ENCODE measurements around the gene IER5. TPM values are rescaled to one million over a fixed set of nuclear protein-coding genes. Genes with fewer than 3 reads are reported as not detected.

Gene IER5
- total and polyA plus RNA-seq, 2 of the 13 experiments (the other 11 are each of a cell fraction or from before 2014, with no cell fraction given), result 2.5 to 3.5 TPM

GRCh38 chr1:181088079-181089016 is at the start of gene IER5 (continued):
- TF ChIP-seq HOMEZ (CRISPR knock-in tag; IDR thresholded peaks at IDR 0.05; ENCODE audit: low read depth), result peak; percentile 67; the same call in 1 of the 2 replicates
- TF ChIP-seq POLR2G (IDR thresholded peaks at IDR 0.05; ENCODE audit: low read depth, low read length), result peak; percentile 100
- TF ChIP-seq ZNF609 (CRISPR knock-in tag; IDR thresholded peaks at IDR 0.05; ENCODE audit: borderline replicate concordance), result 0 out of 2 replicates have a peak, but pooled peaks have one; percentile 9
- TF ChIP-seq FOXO1 (CRISPR knock-in tag; IDR thresholded peaks at IDR 0.05), result peak; percentile 75
- TF ChIP-seq ETV6 (CRISPR knock-in tag; conservative IDR thresholded peaks at IDR 0.05), result peak; percentile 64; the same call in 1 of the 2 replicates
- TF ChIP-seq RFXANK (CRISPR knock-in tag; IDR thresholded peaks at IDR 0.05), result peak; percentile 38; the same call in 1 of the 2 replicates
- TF ChIP-seq GATAD1 (CRISPR knock-in tag; IDR thresholded peaks at IDR 0.05), result peak; percentile 36; the same call in 1 of the 2 replicates
- 0 out of 2 replicates have a peak, but pooled peaks have one; percentile 46 for TF ChIP-seq CERS6 (CRISPR knock-in tag; IDR thresholded peaks at IDR 0.05)
- TF ChIP-seq HNF1A (IDR thresholded peaks at IDR 0.05; ENCODE audit: low read depth), result no peak
- no peak; the same call in 1 of the 2 replicates for TF ChIP-seq HNF1A (CRISPR knock-in tag; IDR thresholded peaks at IDR 0.05; ENCODE audit: borderline replicate concordance)
- TF ChIP-seq KMT2B (CRISPR knock-in tag; IDR thresholded peaks at IDR 0.05), result peak; percentile 49; the same call in 1 of the 2 replicates
- TF ChIP-seq EEA1 (CRISPR knock-in tag; IDR thresholded peaks at IDR 0.05; ENCODE audit: borderline replicate concordance), result peak; percentile 74; the same call in 1 of the 2 replicates
- TF ChIP-seq ZNF143 (CRISPR knock-in tag; IDR thresholded peaks at IDR 0.05), result 0 out of 2 replicates have a peak, but pooled peaks have one; percentile 22
- peak; percentile 88; the same call in 1 of the 2 replicates for TF ChIP-seq GTF2F1 (IDR thresholded peaks at IDR 0.05; ENCODE audit: low read length)
- peak; percentile 76 for TF ChIP-seq AGO1 (IDR thresholded peaks at IDR 0.05; ENCODE audit: low read depth, low read length, poor library complexity, severe bottlenecking)
- TF ChIP-seq POLR2AphosphoS5 (IDR thresholded peaks at IDR 0.05; ENCODE audit: low read depth, low read length), result peak; percentile 100
- TF ChIP-seq MYC (CRISPR knock-in tag; IDR thresholded peaks at IDR 0.05; ENCODE audit: borderline replicate concordance), result peak; percentile 83
